GM10266 (cell line): Measurements from ENCODE around the gene SUN5.
"Not testable (repeated sequence)": the region's sequence is repeated elsewhere in the genome, so short reads cannot be mapped to it uniquely, and the experiment has no call there.

Experiments used
- DNase-seq: peaks from one replicate; pipeline ENCODE4 v3.0.0; 2012; ENCODE audit errors: extremely low spot score
- CTCF ChIP-seq: IDR thresholded peaks from 2 replicates; pipeline ENCODE4 v1.5.1; 2012; ENCODE audit warnings: mild to moderate bottlenecking, low read depth; ENCODE audit not compliant: control insufficient read depth, insufficient read depth; ENCODE audit errors: missing control alignments

SUN5 gene, protein sequence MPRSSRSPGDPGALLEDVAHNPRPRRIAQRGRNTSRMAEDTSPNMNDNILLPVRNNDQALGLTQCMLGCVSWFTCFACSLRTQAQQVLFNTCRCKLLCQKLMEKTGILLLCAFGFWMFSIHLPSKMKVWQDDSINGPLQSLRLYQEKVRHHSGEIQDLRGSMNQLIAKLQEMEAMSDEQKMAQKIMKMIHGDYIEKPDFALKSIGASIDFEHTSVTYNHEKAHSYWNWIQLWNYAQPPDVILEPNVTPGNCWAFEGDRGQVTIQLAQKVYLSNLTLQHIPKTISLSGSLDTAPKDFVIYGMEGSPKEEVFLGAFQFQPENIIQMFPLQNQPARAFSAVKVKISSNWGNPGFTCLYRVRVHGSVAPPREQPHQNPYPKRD

GRCh38 chr20:33004141-33004751 lies at the start of gene SUN5:
TSS of gene SUN5 (minus strand) at chr20:33004433. CDS start at chr20:33004340, 93 bp downstream.
- no peak for DNase-seq
- no peak for TF ChIP-seq CTCF

DNA sequence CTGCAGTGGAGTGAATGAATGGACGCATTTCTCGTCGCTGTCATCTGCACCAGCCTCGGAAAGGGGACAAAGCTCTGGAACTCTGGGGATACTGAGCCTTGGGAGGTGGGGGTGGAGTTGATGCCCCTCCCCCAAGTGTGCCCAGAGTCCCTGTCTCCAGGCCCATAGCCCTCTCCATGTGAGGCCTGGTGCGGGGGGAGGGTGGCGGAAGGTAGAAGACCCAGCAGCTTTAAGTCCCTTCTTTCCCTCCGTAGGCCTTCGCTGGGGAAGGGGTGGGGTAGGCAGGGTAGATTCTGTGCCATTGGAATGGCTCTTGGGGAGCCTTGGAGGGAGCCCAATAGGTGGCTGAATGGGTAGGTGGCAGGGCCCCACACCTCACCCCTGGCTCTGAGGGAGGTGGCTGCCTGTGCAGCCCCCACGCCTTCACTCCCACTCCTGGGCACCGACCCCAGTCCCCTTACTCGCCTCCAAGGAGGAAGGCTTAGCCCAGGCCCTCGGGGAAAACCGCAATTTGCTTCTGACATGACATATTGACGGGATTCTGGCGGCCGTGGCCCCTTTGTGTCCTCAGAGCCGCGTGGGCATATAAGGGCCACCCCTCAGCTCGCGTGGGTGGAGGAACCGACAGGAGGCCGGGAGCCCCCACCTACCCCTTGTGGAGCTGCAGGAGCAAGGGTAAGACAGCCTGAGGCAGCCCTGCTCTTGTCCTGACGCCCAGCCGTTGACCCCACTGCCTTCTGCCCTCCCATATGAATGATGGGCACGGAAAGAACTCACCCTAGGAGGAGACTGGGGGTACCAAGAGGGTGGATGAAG lies 49.3 kb upstream of the SUN5 start, which contains the start of gene BPIFB3:
Gene BPIFB3 (plus strand): TSS at position 613 of the 816 bp plus-strand sequence. CDS start 1,533 bp downstream, outside the sequence.
- TF ChIP-seq CTCF: no peak
- no peak for DNase-seq

- TF ChIP-seq CTCF: no peak
- no peak for DNase-seq
These were observed 47.1 kb upstream of the SUN5 start for GRCh38 chr20:33051333-33051732.

- no peak for TF ChIP-seq CTCF
These were observed 42.2 kb upstream of the SUN5 start for GRCh38 chr20:33046412-33046811.

DNA sequence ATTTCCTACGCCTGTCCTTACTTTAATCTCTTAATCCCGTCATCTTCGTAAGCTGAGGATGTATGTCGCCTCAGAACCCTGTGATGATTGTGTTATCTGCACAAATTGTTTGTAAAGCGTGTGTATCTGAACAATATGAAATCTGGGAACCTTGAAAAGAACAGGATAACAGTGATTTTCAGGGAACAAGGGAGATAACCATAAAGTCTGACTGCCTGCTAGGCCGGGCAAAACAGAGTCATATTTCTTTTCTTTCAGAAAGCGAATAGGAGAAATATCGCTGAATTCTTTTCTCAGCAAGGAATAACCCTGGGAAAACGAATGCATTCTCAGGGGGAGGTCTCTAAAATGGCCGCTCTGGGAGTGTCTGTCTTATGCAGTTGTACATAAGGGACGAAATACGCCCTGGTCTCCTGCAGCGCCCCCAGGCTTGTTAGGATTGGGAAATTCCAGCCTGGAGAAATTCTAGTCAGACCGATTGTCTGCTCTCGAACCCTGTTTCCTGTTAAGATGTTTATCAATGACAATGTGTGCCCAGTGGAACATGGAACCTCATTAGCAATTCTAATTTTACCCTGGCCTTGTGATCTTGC lies 41.0 kb upstream of the SUN5 start:
- not testable (repeated sequence) for DNase-seq

More at GRCh38 chr20:33046412-33046811, 42.2 kb upstream of the SUN5 start:
- DNase-seq: no peak

DNA sequence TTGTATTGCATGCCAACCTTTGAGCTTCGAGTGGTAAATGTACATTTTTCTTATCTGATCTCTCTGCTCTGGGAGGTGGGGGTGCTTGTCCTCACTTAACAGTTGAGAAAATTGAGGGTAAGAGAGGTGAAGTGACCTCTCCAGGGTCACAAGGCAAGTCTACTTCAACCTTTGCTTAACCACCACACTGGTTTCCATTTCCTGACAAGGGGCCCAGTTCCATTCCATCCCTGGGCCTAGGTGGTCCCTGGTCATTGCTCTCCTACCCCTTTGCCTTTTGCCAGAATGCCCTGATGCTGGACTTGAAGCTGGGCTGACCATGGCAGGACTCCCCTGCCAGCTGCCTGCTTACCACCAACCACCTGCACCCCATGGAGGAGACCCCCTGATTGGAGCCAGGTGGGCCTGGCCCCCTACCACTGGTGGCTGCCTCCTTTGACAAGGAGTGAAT lies 39.5 kb upstream of the SUN5 start:
- no peak for DNase-seq
- no peak for TF ChIP-seq CTCF
